GM23338 (cell line): ENCODE data around the gene SRMS.

Experiments used
- CREB1 ChIP-seq: fragments of 250-450 bp; sonication (Bioruptor Pico); IDR thresholded peaks from 2 replicates; pipeline ENCODE4 v1.5.0; 2020; ENCODE audit warnings: low read depth, mild to moderate bottlenecking, moderate library complexity
- EZH2 ChIP-seq: fragments of 200-600 bp; sonication (generic); IDR thresholded peaks from one replicate; pipeline ENCODE4 v1.8.0; 2017; ENCODE audit warnings: antibody characterized with exemption, mild to moderate bottlenecking, low read depth; ENCODE audit not compliant: unreplicated experiment
- EZH2phosphoT487 ChIP-seq: fragments of 200-600 bp; sonication (generic); IDR thresholded peaks from one replicate; pipeline ENCODE4 v1.8.1; 2018; ENCODE audit warnings: antibody characterized with exemption; ENCODE audit not compliant: unreplicated experiment
- JUNB ChIP-seq: IDR thresholded peaks from one replicate; pipeline ENCODE4 v1.6.1; 2016; ENCODE audit warnings: antibody characterized with exemption; ENCODE audit not compliant: unreplicated experiment
- POLR2AphosphoS5 ChIP-seq: IDR thresholded peaks from 2 replicates; pipeline ENCODE4 v1.6.1; 2016; ENCODE audit warnings: antibody characterized with exemption, low read depth
- ZNF114 ChIP-seq: fragments of 250-450 bp; sonication (Bioruptor Pico); IDR thresholded peaks from 2 replicates; pipeline ENCODE4 v1.5.0; 2020; ENCODE audit warnings: mild to moderate bottlenecking, moderate library complexity
- ZNF331 ChIP-seq: fragments of 250-450 bp; sonication (Bioruptor Pico); IDR thresholded peaks from 2 replicates; pipeline ENCODE4 v1.5.0; 2020; ENCODE audit warnings: low read depth, mild to moderate bottlenecking, moderate library complexity
- ZNF462 ChIP-seq: fragments of 250-450 bp; sonication (Bioruptor Pico); IDR thresholded peaks from 2 replicates; pipeline ENCODE4 v1.5.0; 2020; ENCODE audit warnings: mild to moderate bottlenecking, moderate library complexity
- TF ChIP-seq, protein P1 (sequence below), 2 experiments: fragments of 200-600 bp in 1 of 2; sonication (generic) in 1 of 2; conservative IDR thresholded peaks; 2 replicates each; pipeline versions ENCODE4 v1.5.1 to v1.6.1; 2016 to 2017; ENCODE audit warnings: antibody characterized with exemption in 2 of 2, low read depth in 2 of 2, mild to moderate bottlenecking in 2 of 2, moderate library complexity in 1 of 2
- TF ChIP-seq, protein P2 (sequence below): IDR thresholded peaks from one replicate; pipeline ENCODE4 v1.6.1; 2018; ENCODE audit warnings: antibody characterized with exemption; ENCODE audit not compliant: unreplicated experiment

- TF ChIP-seq EZH2 (no peak), ZNF331 (no peak), EZH2phosphoT487 (no peak), POLR2AphosphoS5 (no peak), ZNF114 (CRISPR knock-in tag) (no peak), JUNB (no peak), ZNF462 (CRISPR knock-in tag) (no peak), CREB1 (CRISPR knock-in tag) (no peak)
- TF ChIP-seq, protein P1, sequence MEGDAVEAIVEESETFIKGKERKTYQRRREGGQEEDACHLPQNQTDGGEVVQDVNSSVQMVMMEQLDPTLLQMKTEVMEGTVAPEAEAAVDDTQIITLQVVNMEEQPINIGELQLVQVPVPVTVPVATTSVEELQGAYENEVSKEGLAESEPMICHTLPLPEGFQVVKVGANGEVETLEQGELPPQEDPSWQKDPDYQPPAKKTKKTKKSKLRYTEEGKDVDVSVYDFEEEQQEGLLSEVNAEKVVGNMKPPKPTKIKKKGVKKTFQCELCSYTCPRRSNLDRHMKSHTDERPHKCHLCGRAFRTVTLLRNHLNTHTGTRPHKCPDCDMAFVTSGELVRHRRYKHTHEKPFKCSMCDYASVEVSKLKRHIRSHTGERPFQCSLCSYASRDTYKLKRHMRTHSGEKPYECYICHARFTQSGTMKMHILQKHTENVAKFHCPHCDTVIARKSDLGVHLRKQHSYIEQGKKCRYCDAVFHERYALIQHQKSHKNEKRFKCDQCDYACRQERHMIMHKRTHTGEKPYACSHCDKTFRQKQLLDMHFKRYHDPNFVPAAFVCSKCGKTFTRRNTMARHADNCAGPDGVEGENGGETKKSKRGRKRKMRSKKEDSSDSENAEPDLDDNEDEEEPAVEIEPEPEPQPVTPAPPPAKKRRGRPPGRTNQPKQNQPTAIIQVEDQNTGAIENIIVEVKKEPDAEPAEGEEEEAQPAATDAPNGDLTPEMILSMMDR (conservative IDR thresholded peaks at IDR 0.05; ENCODE audit: low read depth in 2 of 2) = no peak
- TF ChIP-seq, protein P2, sequence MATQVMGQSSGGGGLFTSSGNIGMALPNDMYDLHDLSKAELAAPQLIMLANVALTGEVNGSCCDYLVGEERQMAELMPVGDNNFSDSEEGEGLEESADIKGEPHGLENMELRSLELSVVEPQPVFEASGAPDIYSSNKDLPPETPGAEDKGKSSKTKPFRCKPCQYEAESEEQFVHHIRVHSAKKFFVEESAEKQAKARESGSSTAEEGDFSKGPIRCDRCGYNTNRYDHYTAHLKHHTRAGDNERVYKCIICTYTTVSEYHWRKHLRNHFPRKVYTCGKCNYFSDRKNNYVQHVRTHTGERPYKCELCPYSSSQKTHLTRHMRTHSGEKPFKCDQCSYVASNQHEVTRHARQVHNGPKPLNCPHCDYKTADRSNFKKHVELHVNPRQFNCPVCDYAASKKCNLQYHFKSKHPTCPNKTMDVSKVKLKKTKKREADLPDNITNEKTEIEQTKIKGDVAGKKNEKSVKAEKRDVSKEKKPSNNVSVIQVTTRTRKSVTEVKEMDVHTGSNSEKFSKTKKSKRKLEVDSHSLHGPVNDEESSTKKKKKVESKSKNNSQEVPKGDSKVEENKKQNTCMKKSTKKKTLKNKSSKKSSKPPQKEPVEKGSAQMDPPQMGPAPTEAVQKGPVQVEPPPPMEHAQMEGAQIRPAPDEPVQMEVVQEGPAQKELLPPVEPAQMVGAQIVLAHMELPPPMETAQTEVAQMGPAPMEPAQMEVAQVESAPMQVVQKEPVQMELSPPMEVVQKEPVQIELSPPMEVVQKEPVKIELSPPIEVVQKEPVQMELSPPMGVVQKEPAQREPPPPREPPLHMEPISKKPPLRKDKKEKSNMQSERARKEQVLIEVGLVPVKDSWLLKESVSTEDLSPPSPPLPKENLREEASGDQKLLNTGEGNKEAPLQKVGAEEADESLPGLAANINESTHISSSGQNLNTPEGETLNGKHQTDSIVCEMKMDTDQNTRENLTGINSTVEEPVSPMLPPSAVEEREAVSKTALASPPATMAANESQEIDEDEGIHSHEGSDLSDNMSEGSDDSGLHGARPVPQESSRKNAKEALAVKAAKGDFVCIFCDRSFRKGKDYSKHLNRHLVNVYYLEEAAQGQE = no peak
Measured at GRCh38 chr20:63531686-63532448, 15.7 kb downstream of the SRMS start.
